ENCODE data around the gene DNM3. TPM values are rescaled to one million over a fixed set of nuclear protein-coding genes. Genes with fewer than 3 reads are reported as not detected.

The DNM3 gene
- total and polyA plus RNA-seq, 2 donors (not counting 3 experiments of a cell fraction or from before 2014, with no cell fraction given): 1.4 to 2.5 TPM

GRCh38 chr1:171969813-171970212, 128.5 kb downstream of the DNM3 start:
- no peaks in the 10 kb centered on the region for H3K79me2 ChIP-seq (ENCODE audit: control insufficient read depth, insufficient read depth, low read length)
- H3K27ac ChIP-seq (ENCODE audit: insufficient read depth, low read depth, low read length): no peak overlapping the region
- no peak for FAIRE-seq
- intact Hi-C loops (cut with micrococcal nuclease): no loop called here
- ChIA-PET POLR2A (no interaction called here), CTCF (interaction anchor here (0.8 kb wide), 1 partner anchor 32 kb away, joined by 3 read pairs; no protein-coding TSS in a partner anchor)
- H2AFZ ChIP-seq (ENCODE audit: low read depth, low read length): no peak overlapping the region
- TF ChIP-seq POLR2AphosphoS5 (IDR thresholded peaks at IDR 0.05; ENCODE audit: insufficient read depth, low read depth, low read length): no peak
- TF ChIP-seq EZH2 (IDR thresholded peaks at IDR 0.05; ENCODE audit: borderline replicate concordance, low read depth, low read length, severe bottlenecking): no peak
- H3K27me3 ChIP-seq (ENCODE audit: control insufficient read depth in 2 of 2, insufficient read depth in 2 of 2, low read length in 2 of 2): no peaks in the 10 kb centered on the region
- no peak for DNase-seq (ENCODE audit: low read depth, low spot score)
- H3K9me1 ChIP-seq (replicated peaks; ENCODE audit: control insufficient read depth, extremely low read depth, insufficient read depth, low read length): no peaks in the 10 kb centered on the region
- H4K20me1 ChIP-seq (replicated peaks; ENCODE audit: control insufficient read depth, extremely low read depth, insufficient read depth, low read length): no peaks in the 10 kb centered on the region
- H3K4me3 ChIP-seq (replicated peaks in 1 of 3; ENCODE audit: insufficient read depth in 1 of 3, low read depth in 1 of 3, low read length in 3 of 3): no peak overlapping the region
- H3K9ac ChIP-seq (replicated peaks; ENCODE audit: extremely low read depth, insufficient read depth, low read length): no peak overlapping the region
- H3K4me2 ChIP-seq (ENCODE audit: insufficient read depth, low read length): no peak overlapping the region
- no peaks in the 10 kb centered on the region for H3K36me3 ChIP-seq (ENCODE audit: control insufficient read depth in 2 of 2, extremely low read depth in 1 of 2, insufficient read depth in 2 of 2, low read length in 2 of 2)
- peaks cover 14% of the 10 kb centered on the region for H3K4me1 ChIP-seq (ENCODE audit: control insufficient read depth, extremely low read depth, insufficient read depth, low read length)
- dilution Hi-C loops (cut with MboI; ENCODE audit: extremely low pct_ligation_motif_present, low sequenced_read_pairs): no loop called here
- no TSS peak for BruUV-seq (replicated peaks)
- H3K9me3 ChIP-seq (replicated peaks; ENCODE audit: control insufficient read depth, insufficient read depth, low read length): no peaks in the 10 kb centered on the region

GRCh38 chr1:171972846-171973245, 131.5 kb downstream of the DNM3 start:
- Histone ChIP-seq H3K79me2 (ENCODE audit: control insufficient read depth, insufficient read depth, low read length) (no peaks in the 10 kb centered on the region), H3K9me3 (replicated peaks; ENCODE audit: control insufficient read depth, insufficient read depth, low read length) (no peaks in the 10 kb centered on the region), H2AFZ (ENCODE audit: low read depth, low read length) (no peak overlapping the region), H3K4me2 (ENCODE audit: insufficient read depth, low read length) (no peak overlapping the region), H3K4me1 (ENCODE audit: control insufficient read depth, extremely low read depth, insufficient read depth, low read length) (no peaks in the 10 kb centered on the region), H3K9me1 (replicated peaks; ENCODE audit: control insufficient read depth, extremely low read depth, insufficient read depth, low read length) (no peaks in the 10 kb centered on the region), H3K27ac (ENCODE audit: insufficient read depth, low read depth, low read length) (no peak overlapping the region), H4K20me1 (replicated peaks; ENCODE audit: control insufficient read depth, extremely low read depth, insufficient read depth, low read length) (no peaks in the 10 kb centered on the region), H3K4me3 (replicated peaks in 1 of 3; ENCODE audit: insufficient read depth in 1 of 3, low read depth in 1 of 3, low read length in 3 of 3) (no peak overlapping the region), H3K36me3 (ENCODE audit: control insufficient read depth in 2 of 2, extremely low read depth in 1 of 2, insufficient read depth in 2 of 2, low read length in 2 of 2) (no peaks in the 10 kb centered on the region), H3K27me3 (ENCODE audit: control insufficient read depth in 2 of 2, insufficient read depth in 2 of 2, low read length in 2 of 2) (no peaks in the 10 kb centered on the region), H3K9ac (replicated peaks; ENCODE audit: extremely low read depth, insufficient read depth, low read length) (no peak overlapping the region)
- intact Hi-C loops (cut with micrococcal nuclease): no loop called here
- POLR2A ChIA-PET: no interaction called here
- CTCF ChIA-PET: interaction anchor here (0.6 to 1.0 kb wide), 2 partner anchors 11 to 19 kb away, joined by 3 to 4 read pairs; no protein-coding TSS in a partner anchor
- BruUV-seq (replicated peaks): no TSS peak
- dilution Hi-C loops (cut with MboI; ENCODE audit: extremely low pct_ligation_motif_present, low sequenced_read_pairs): no loop called here
- FAIRE-seq (no peak), DNase-seq (ENCODE audit: low read depth, low spot score) (no peak)
- TF ChIP-seq MAX (IDR thresholded peaks at IDR 0.05; ENCODE audit: insufficient read depth, insufficient read length) (no peak), POLR2AphosphoS5 (IDR thresholded peaks at IDR 0.05; ENCODE audit: insufficient read depth, low read depth, low read length) (no peak), JUN (IDR thresholded peaks at IDR 0.05; ENCODE audit: borderline replicate concordance, insufficient read depth, insufficient read length, low read depth) (no peak), CTCF (IDR thresholded peaks at IDR 0.05; ENCODE audit: extremely low read depth in 1 of 2, insufficient read depth in 1 of 2, low read depth in 1 of 2, low read length in 2 of 2) (no peak), MYC (IDR thresholded peaks at IDR 0.05; ENCODE audit: low read depth, low read length) (no peak), EZH2 (IDR thresholded peaks at IDR 0.05; ENCODE audit: borderline replicate concordance, low read depth, low read length, severe bottlenecking) (no peak), POLR2A (IDR thresholded peaks at IDR 0.05; ENCODE audit: low read depth, low read length) (no peak)
